ENCODE measurements around the gene ATP6V0A1.

GRCh38 chr17:42410319-42410685, 48.4 kb upstream of the ATP6V0A1 start:
- no peak for TF ChIP-seq GATA2 (IDR thresholded peaks at IDR 0.05; ENCODE audit: low read depth, low read length)
- TF ChIP-seq GATA3 (IDR thresholded peaks at IDR 0.05; ENCODE audit: low read depth, low read length) = no peak

Data from SH-SY5Y (cell line).